ENCODE results near the gene TNFRSF13B. TPM values are rescaled to one million over a fixed set of nuclear protein-coding genes. Genes with fewer than 3 reads are reported as not detected.
A peak's percentile ranks its signal among the peaks of the same experiment; 100 is the strongest.
"Not testable (repeated sequence)": the region's sequence is repeated elsewhere in the genome, so short reads cannot be mapped to it uniquely, and the experiment has no call there.

Gene TNFRSF13B
- total RNA-seq, 1 experiment from 2014 or later: not detected

GRCh38 chr17:16980061-16980460 is 8.1 kb upstream of the TNFRSF13B start:
- ATAC-seq (no peak), DNase-seq (no peak)
- no peaks in the 10 kb centered on the region for H4K20me1 ChIP-seq (ENCODE audit: low read length)
- no peak for TF ChIP-seq EZH2 (IDR thresholded peaks at IDR 0.05; ENCODE audit: low read length, unreplicated experiment)
- TF ChIP-seq EZH2phosphoT487 (IDR thresholded peaks at IDR 0.05; ENCODE audit: borderline replicate concordance, low read length): no peak
- TF ChIP-seq CTCF (conservative IDR thresholded peaks at IDR 0.05; ENCODE audit: low read depth, low read length): no peak
- ChIA-PET POLR2A (ENCODE audit: unreplicated experiment) (no interaction called here), CTCF (no interaction called here)
- H2AFZ ChIP-seq (ENCODE audit: low read length): no peak overlapping the region
- H3K36me3 ChIP-seq (ENCODE audit: low read depth, low read length): no peaks in the 10 kb centered on the region
- peaks cover 16% of the 10 kb centered on the region for H3K4me1 ChIP-seq (ENCODE audit: insufficient read depth, low read length)
- no peak overlapping the region for H3K4me2 ChIP-seq (ENCODE audit: low read length)
- H3F3A ChIP-seq (ENCODE audit: low read length, unreplicated experiment): no peaks in the 10 kb centered on the region
- no peaks in the 10 kb centered on the region for H3K79me2 ChIP-seq (ENCODE audit: low read length)
- H3K9ac ChIP-seq (ENCODE audit: low read length): no peak overlapping the region
- H3K27me3 ChIP-seq (ENCODE audit: low read length): no peaks in the 10 kb centered on the region
- no peaks in the 10 kb centered on the region for H3K9me3 ChIP-seq (ENCODE audit: low read length)
- H3K4me3 ChIP-seq (ENCODE audit: low read length): no peak overlapping the region
- intact Hi-C loops (cut with micrococcal nuclease): no loop called here
- no TSS peak for BruUV-seq (replicated peaks)
- 0 out of 2 replicates have a peak overlapping the region, but pooled peaks have one; percentile 20 for H3K27ac ChIP-seq (ENCODE audit: low read length)
- H3K9me2 ChIP-seq (replicated peaks; ENCODE audit: low read length): no peaks in the 10 kb centered on the region

- H3K27me3 ChIP-seq (ENCODE audit: low read length); H3K4me2 ChIP-seq (ENCODE audit: low read length); ATAC-seq; CTCF ChIA-PET; H4K20me1 ChIP-seq (ENCODE audit: low read length); H3K36me3 ChIP-seq (ENCODE audit: low read depth, low read length); H3K4me3 ChIP-seq (ENCODE audit: low read length); H3K9me3 ChIP-seq (ENCODE audit: low read length); H3K9ac ChIP-seq (ENCODE audit: low read length); H3K9me2 ChIP-seq (replicated peaks; ENCODE audit: low read length); H3F3A ChIP-seq (ENCODE audit: low read length, unreplicated experiment); H3K27ac ChIP-seq (ENCODE audit: low read length); H3K79me2 ChIP-seq (ENCODE audit: low read length); H2AFZ ChIP-seq (ENCODE audit: low read length); BruUV-seq (replicated peaks); DNase-seq; intact Hi-C loops (cut with micrococcal nuclease); POLR2A ChIA-PET (ENCODE audit: unreplicated experiment): not testable (repeated sequence)
- peaks cover 16% of the 10 kb centered on the region for H3K4me1 ChIP-seq (ENCODE audit: insufficient read depth, low read length)
Observed at GRCh38 chr17:16979237-16979823, 7.4 kb upstream of the TNFRSF13B start.

GRCh38 chr17:16977932-16978331 is 6.0 kb upstream of the TNFRSF13B start:
- DNase-seq (no peak), ATAC-seq (no peak)
- Histone ChIP-seq H4K20me1 (ENCODE audit: low read length) (no peaks in the 10 kb centered on the region), H3K9me2 (replicated peaks; ENCODE audit: low read length) (no peaks in the 10 kb centered on the region), H3K9ac (ENCODE audit: low read length) (no peak overlapping the region), H3K4me1 (ENCODE audit: insufficient read depth, low read length) (peaks cover 16% of the 10 kb centered on the region), H3K4me2 (ENCODE audit: low read length) (no peak overlapping the region), H3K9me3 (ENCODE audit: low read length) (no peaks in the 10 kb centered on the region), H2AFZ (ENCODE audit: low read length) (no peak overlapping the region), H3F3A (ENCODE audit: low read length, unreplicated experiment) (no peaks in the 10 kb centered on the region), H3K4me3 (ENCODE audit: low read length) (no peak overlapping the region), H3K27me3 (ENCODE audit: low read length) (no peaks in the 10 kb centered on the region), H3K79me2 (ENCODE audit: low read length) (no peaks in the 10 kb centered on the region), H3K36me3 (ENCODE audit: low read depth, low read length) (no peaks in the 10 kb centered on the region), H3K27ac (ENCODE audit: low read length) (no peak overlapping the region)
- ChIA-PET CTCF (no interaction called here), POLR2A (ENCODE audit: unreplicated experiment) (no interaction called here)
- no TSS peak for BruUV-seq (replicated peaks)
- no peak for TF ChIP-seq EZH2phosphoT487 (IDR thresholded peaks at IDR 0.05; ENCODE audit: borderline replicate concordance, low read length)
- no peak for TF ChIP-seq CTCF (conservative IDR thresholded peaks at IDR 0.05; ENCODE audit: low read depth, low read length)
- TF ChIP-seq EZH2 (IDR thresholded peaks at IDR 0.05; ENCODE audit: low read length, unreplicated experiment): no peak
- intact Hi-C loops (cut with micrococcal nuclease): no loop called here
